K562 (cell line): Measurements from ENCODE around the gene ALS2. TPM values are rescaled to one million over a fixed set of nuclear protein-coding genes. Genes with fewer than 3 reads are reported as not detected.

ENCODE experiments used
- ATAC-seq: fragments of 200-7000 bp; cut with Tn5 transposase; 3 replicates; pipeline ENCODE4 v1.9.1; 2020; ENCODE audit warnings: moderate library complexity
- BruUV-seq: library from RNA; stranded (reverse); fragments of 400-500 nt; replicated peaks from 2 replicates; lab custom pipeline; 2021; lab: Mats Ljungman, UMichigan
- CTCF ChIA-PET: fragments of 300-600 bp; formaldehyde crosslinking; extraction: SDS; loops from one replicate; lab custom pipeline; 2021; ENCODE audit warnings: low intra/inter-chr PET ratio; lab: Yijun Ruan, JAX
- POLR2A ChIA-PET: fragments of 300-600, 350-650 bp; sonication (Branson Sonifier 250); formaldehyde crosslinking; extraction: SDS; loops from one replicate; lab custom pipeline; 2021; ENCODE audit warnings: antibody characterized with exemption, inconsistent platforms; lab: Yijun Ruan, JAX
- DNase-seq, 4 experiments: peaks; one replicate each; pipeline versions ENCODE4 v3.0.0 to v3.0.0-alpha.2; 2011 to 2018; ENCODE audit warnings: low spot score in 3 of 4, mixed read lengths in 3 of 4; ENCODE audit errors: extremely low read depth in 1 of 4
- FAIRE-seq: peaks from 2 replicates; lab custom pipeline; 2011; peaks lifted over from hg19 to GRCh38; lab: Jason Lieb, UNC
- H2AFZ ChIP-seq: 2 replicates; pipeline ENCODE4 v1.6.0; 2011; ENCODE audit warnings: low read depth, low read length, control low read depth, inconsistent platforms
- H3K27ac ChIP-seq: fragments of 200-600 bp; 3 replicates; pipeline ENCODE4 v1.8.0; 2011; ENCODE audit warnings: low read depth, mild to moderate bottlenecking, control low read depth, inconsistent platforms, low read length, moderate library complexity, mixed read lengths; ENCODE audit errors: extremely low read depth
- H3K27me3 ChIP-seq, 2 experiments: fragments of 300-600 bp in 1 of 2; 2 replicates in 1 of 2; 3 replicates in 1 of 2; pipeline versions ENCODE4 v1.6.0 to v1.8.0; 2011; ENCODE audit warnings: inconsistent platforms in 2 of 2, low read length in 2 of 2, mild to moderate bottlenecking in 1 of 2, mixed read lengths in 1 of 2, moderate library complexity in 1 of 2; ENCODE audit not compliant: control insufficient read depth in 2 of 2, insufficient read depth in 2 of 2
- H3K36me3 ChIP-seq: fragments of 300-600 bp; 3 replicates; pipeline ENCODE4 v1.8.0; 2011; ENCODE audit warnings: mild to moderate bottlenecking, low read length, inconsistent platforms; ENCODE audit not compliant: control insufficient read depth, insufficient read depth
- H3K4me1 ChIP-seq, 2 experiments: fragments of 200-600 bp in 1 of 2; replicated peaks in 1 of 2; 2 replicates in 1 of 2; 3 replicates in 1 of 2; pipeline versions ENCODE4 v1.5.1 to v1.8.0; 2011; ENCODE audit warnings: inconsistent platforms in 2 of 2, low read length in 2 of 2, mild to moderate bottlenecking in 1 of 2, mixed read lengths in 1 of 2, moderate library complexity in 1 of 2; ENCODE audit not compliant: control insufficient read depth in 2 of 2, insufficient read depth in 2 of 2
- H3K4me2 ChIP-seq: 2 replicates; pipeline ENCODE4 v1.6.1; 2011; ENCODE audit warnings: low read length, control low read depth, inconsistent platforms, mixed read lengths; ENCODE audit not compliant: insufficient read depth
- H3K4me3 ChIP-seq: fragments of 200-600 bp; sonication (generic), shearing (Covaris generic); 2 replicates; pipeline ENCODE4 v1.5.1; 2016; ENCODE audit warnings: control low read depth, inconsistent platforms
- H3K79me2 ChIP-seq: fragments of 200-600 bp; 3 replicates; pipeline ENCODE4 v1.8.0; 2011; ENCODE audit warnings: low read length, inconsistent platforms; ENCODE audit not compliant: control insufficient read depth, insufficient read depth
- H3K9ac ChIP-seq, 2 experiments: 2 replicates each; pipeline versions ENCODE4 v1.6.0 to v1.6.1; 2011; ENCODE audit warnings: low read depth in 2 of 2, low read length in 2 of 2, control low read depth in 1 of 2, inconsistent platforms in 1 of 2, mild to moderate bottlenecking in 1 of 2, mixed read lengths in 1 of 2; ENCODE audit not compliant: insufficient read depth in 1 of 2
- H3K9me1 ChIP-seq: one replicate; pipeline ENCODE4 v1.6.0; 2011; ENCODE audit warnings: inconsistent platforms, mild to moderate bottlenecking, low read length, moderate library complexity; ENCODE audit not compliant: control insufficient read depth, insufficient read depth
- H3K9me3 ChIP-seq: replicated peaks from 2 replicates; pipeline ENCODE4 v1.5.1; 2011; ENCODE audit warnings: low read depth, low read length, inconsistent platforms; ENCODE audit not compliant: control insufficient read depth, insufficient read depth
- H4K20me1 ChIP-seq: replicated peaks from 2 replicates; pipeline ENCODE4 v1.6.1; 2011; ENCODE audit warnings: low read length, inconsistent platforms, mixed read lengths; ENCODE audit not compliant: control insufficient read depth, insufficient read depth
- MBD2 ChIP-seq: sonication (generic); IDR thresholded peaks from 2 replicates; pipeline ENCODE4 v1.6.1; 2016; ENCODE audit warnings: low read depth, borderline replicate concordance
- POLR2H ChIP-seq: IDR thresholded peaks from 2 replicates; pipeline ENCODE4 v1.6.1; 2016; ENCODE audit warnings: missing genetic modification characterization, low read depth, mild to moderate bottlenecking, control low read depth, missing compliant biosample characterization, moderate library complexity
- RBM25 ChIP-seq: fragments of 200-400 bp; formaldehyde crosslinking; IDR thresholded peaks from 2 replicates; pipeline ENCODE4 v1.6.1; 2018; ENCODE audit warnings: low read length, low read depth, moderate library complexity; ENCODE audit not compliant: severe bottlenecking
- RERE ChIP-seq: sonication (generic); formaldehyde crosslinking; IDR thresholded peaks from 2 replicates; pipeline ENCODE4 v1.8.0; 2023; ENCODE audit warnings: missing genetic modification reagents, mild to moderate bottlenecking, borderline replicate concordance
- REST ChIP-seq, 2 experiments: fragments of 450-650 bp; formaldehyde crosslinking in 1 of 2; IDR thresholded peaks; 2 replicates each; pipeline versions ENCODE4 v1.4.0 to v1.6.1; 2014 to 2020; ENCODE audit warnings: mild to moderate bottlenecking in 2 of 2, borderline replicate concordance in 1 of 2, low read depth in 1 of 2
- ZKSCAN8 ChIP-seq: fragments of 200-800 bp; sonication (Bioruptor generic); IDR thresholded peaks from 2 replicates; pipeline ENCODE4 v1.6.1; 2016; ENCODE audit warnings: missing genetic modification characterization, missing compliant biosample characterization
- ZNF232 ChIP-seq: sonication (generic); formaldehyde crosslinking; IDR thresholded peaks from 2 replicates; pipeline ENCODE4 v1.8.0; 2022; ENCODE audit warnings: mild to moderate bottlenecking, missing genetic modification reagents
- ZNF695 ChIP-seq: fragments of 450-650 bp; formaldehyde crosslinking; IDR thresholded peaks from 2 replicates; pipeline ENCODE4 v1.4.0; 2020; ENCODE audit warnings: mild to moderate bottlenecking, moderate library complexity
- WGBS: fragments of 100-300 bp; shearing (Covaris generic); methylation state at CpG from one replicate; pipeline ENCODE4 v1.1.6; 2016; ENCODE audit warnings: low coverage, mixed read lengths; ENCODE audit not compliant: insufficient coverage; ENCODE audit errors: missing lambda C conversion rate; 5-methylcytosine and 5-hydroxymethylcytosine counted together
- in situ Hi-C: fragments of 300-500 bp; cut with MboI; formaldehyde crosslinking; loops from 4 replicates; pipeline ENCODE4 v1.15.0; 2018; ENCODE audit warnings: inconsistent platforms, mixed read lengths
- intact Hi-C: fragments of 100-400 bp; cut with micrococcal nuclease; formaldehyde crosslinking; loops from 2 replicates; pipeline ENCODE4 v1.14.2; 2022
- polyA plus RNA-seq, 8 experiments: library from polyadenylated mRNA; depleted of rRNA in 4 of 8; stranded (reverse) in 5 of 8; unstranded in 3 of 8; fragments of >200 nt; fragmentation: Nextera tagmentation in 2 of 8; fragmentation: Illumina TruSeq in 1 of 8; extraction: Ambion mirVana in 2 of 8; extraction: Trizol in 1 of 8; gene quantifications; 2 replicates each; pipeline versions ENCODE4 v1.2.1 to v1.2.3, GENCODE V29; 2011 to 2014; ENCODE audit warnings: inconsistent platforms in 1 of 8, missing spikeins in 1 of 8
- total RNA-seq, 7 experiments: library from RNA; depleted of rRNA in 6 of 7; stranded (reverse); fragments of >200 nt in 6 of 7; fragmentation: Illumina TruSeq in 2 of 7; extraction: Trizol in 2 of 7; gene quantifications; 2 replicates each; pipeline versions ENCODE4 v1.2.1 to v1.2.3, GENCODE V29; 2011 to 2021; ENCODE audit warnings: low replicate concordance in 1 of 7

Gene ALS2
- total and polyA plus RNA-seq, 9 of the 15 experiments (the other 6 are each of a cell fraction or from before 2014, with no cell fraction given): 5.2 to 17.7 (median 11.6) TPM

- Histone ChIP-seq H3K9me1 (no peaks in the 10 kb centered on the region), H3K4me2 (no peak overlapping the region), H2AFZ (no peak overlapping the region), H3K36me3 (no peaks in the 10 kb centered on the region), H3K27ac (no peak overlapping the region), H3K9ac (no peak overlapping the region), H3K4me3 (no peak overlapping the region), H3K9me3 (no peaks in the 10 kb centered on the region), H3K4me1 (no peaks in the 10 kb centered on the region; a peak in 2 of 5 replicates), H4K20me1 (no peaks in the 10 kb centered on the region), H3K27me3 (peaks cover 0 to 10% of the 10 kb centered on the region in 2 experiments; a peak in 3 of 5 replicates), H3K79me2 (no peaks in the 10 kb centered on the region)
- CTCF ChIA-PET: no interaction called here
- POLR2A ChIA-PET: interaction anchor here (1.4 to 1.6 kb wide), 2 partner anchors 10 to 14 kb away, joined by 3 to 8 read pairs; partner anchors contain the start of gene TMEM237
- 12% methylated on average over 4 of the region's 5 CpGs for WGBS
- in situ Hi-C loops (no loop called here), intact Hi-C loops (no loop called here)
- FAIRE-seq (no peak), ATAC-seq (no peak; the same call in 2 of the 3 replicates), DNase-seq (no peak)
- BruUV-seq: no TSS peak
- TF ChIP-seq POLR2H (tag) (no peak), MBD2 (no peak), RBM25 (no peak), ZNF695 (CRISPR knock-in tag) (no peak), ZKSCAN8 (CRISPR knock-in tag) (no peak), RERE (CRISPR knock-in tag) (no peak), ZNF232 (no peak), REST (IDR thresholded peaks at IDR 0.05; ENCODE audit: borderline replicate concordance) (no peak), REST (CRISPR knock-in tag; IDR thresholded peaks at IDR 0.05; ENCODE audit: low read depth) (no peak)
Observed at GRCh38 chr2:201656740-201657139, 124.0 kb downstream of the ALS2 start.
